Activated naive CD4-positive, alpha-beta T cell treated with anti-CD3 and anti-CD28 coated beads, Interleukin-2, amount 50 U/mL, for 72 hours (primary cell): ENCODE data around the gene ENG. TPM values are rescaled to one million over a fixed set of nuclear protein-coding genes. Genes with fewer than 3 reads are reported as not detected.
A peak's percentile ranks its signal among the peaks of the same experiment; 100 is the strongest.

Source experiments
- ATAC-seq, 2 donors: fragments of 150-1000 bp; cut with Tn5 transposase; 2 replicates each; pipeline ENCODE4 v1.10.0; 2021; ENCODE audit warnings: mild to moderate bottlenecking in 2 of 2, moderate library complexity in 2 of 2
- DNase-seq, 2 donors: peaks; one replicate each; pipeline ENCODE4 v3.0.0; 2021 to 2022; ENCODE audit warnings: low spot score in 2 of 2
- H3K27ac Mint-ChIP-seq, 2 donors: one replicate each; pipeline ENCODE4 v1.8.0; 2022; ENCODE audit warnings: mild to moderate bottlenecking in 2 of 2, mixed read lengths in 2 of 2
- H3K36me3 Mint-ChIP-seq, 2 donors: one replicate each; pipeline ENCODE4 v1.8.0; 2022; ENCODE audit warnings: mixed read lengths in 2 of 2
- H3K9me3 Mint-ChIP-seq, 2 donors: one replicate each; pipeline ENCODE4 v1.8.0; 2022; ENCODE audit warnings: mixed read lengths in 2 of 2
- total RNA-seq, 2 donors: library from RNA; stranded (reverse); gene quantifications; one replicate each; pipeline ENCODE4 v1.2.3, GENCODE V29; 2022

ENG gene
- total RNA-seq, 2 donors from 2014 or later, result 12.9 to 24.1 TPM

DNA sequence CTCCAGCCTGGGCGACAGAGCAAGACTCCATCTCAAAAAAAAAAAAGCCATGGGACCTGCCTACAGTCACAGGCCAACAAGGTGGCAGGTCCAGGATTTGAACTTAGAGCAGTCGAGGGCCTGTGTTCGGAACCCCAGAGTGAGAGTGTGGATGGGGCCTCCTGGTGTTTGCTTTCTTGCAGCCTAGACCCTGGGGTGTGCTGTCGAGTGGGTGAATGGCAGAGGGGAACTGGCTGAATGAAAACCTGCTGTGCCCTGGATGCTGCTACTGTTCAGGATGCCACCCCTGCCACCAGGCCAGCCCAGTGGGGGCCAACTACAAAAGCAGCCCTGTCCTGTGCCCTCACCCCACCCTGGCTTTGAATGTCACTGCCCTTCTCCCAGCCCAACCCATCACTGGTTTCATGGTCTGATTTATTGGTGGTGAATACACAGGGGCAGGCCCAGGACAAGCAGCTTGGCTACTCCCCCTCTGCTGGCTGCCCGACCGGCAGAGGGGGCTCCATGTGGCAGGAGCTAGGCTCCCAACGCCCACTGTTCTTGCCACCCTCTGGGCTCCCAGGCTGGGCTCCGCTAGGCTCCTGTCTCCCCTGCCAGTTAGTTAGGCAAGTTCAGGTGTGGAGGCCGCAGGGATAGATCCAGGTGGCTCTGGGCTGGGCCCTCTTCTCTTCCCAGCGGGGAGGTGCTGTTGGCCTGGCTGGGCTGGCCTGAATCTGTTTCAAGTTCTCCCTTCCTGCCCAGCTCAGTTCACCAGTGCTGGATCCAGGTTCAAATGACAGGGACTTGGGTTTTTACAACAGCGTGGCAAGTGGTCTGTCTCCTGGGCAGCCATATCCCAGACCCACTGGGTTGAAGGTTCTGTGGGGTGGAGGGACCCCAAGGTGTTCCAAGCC is 39.6 kb downstream of the ENG start:
- ATAC-seq (no peak), DNase-seq (no peak)
- H3K36me3 Mint-ChIP-seq, result peaks cover 0 to 4% of the 10 kb centered on the region in 2 donors
- H3K9me3 Mint-ChIP-seq, result no peaks in the 10 kb centered on the region
- H3K27ac Mint-ChIP-seq, result peak overlapping the region; percentile 60 to 84

DNA sequence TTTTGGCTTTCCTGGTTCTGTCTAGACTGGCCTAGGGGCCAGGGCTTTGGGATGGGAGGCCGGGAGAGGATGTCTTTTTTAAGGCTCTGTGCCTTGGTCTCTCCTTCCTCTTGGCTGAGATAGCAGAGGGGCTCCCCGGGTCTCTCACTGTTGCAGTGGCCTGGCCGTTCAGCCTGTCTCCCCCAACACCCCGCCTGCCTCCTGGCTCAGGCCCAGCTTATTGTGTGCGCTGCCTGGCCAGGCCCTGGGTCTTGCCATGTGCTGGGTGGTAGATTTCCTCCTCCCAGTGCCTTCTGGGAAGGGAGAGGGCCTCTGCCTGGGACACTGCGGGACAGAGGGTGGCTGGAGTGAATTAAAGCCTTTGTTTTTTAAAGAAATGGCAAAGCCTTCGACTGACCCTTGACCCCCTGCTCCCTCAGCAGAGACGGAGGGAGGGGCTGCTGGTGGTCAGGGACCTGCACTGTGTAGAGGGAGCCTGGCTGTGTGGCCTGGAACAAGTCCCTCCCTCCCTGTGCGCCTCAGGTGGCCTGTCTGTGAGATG is 40.7 kb downstream of the ENG start:
- peaks cover 0 to 4% of the 10 kb centered on the region in 2 donors for H3K36me3 Mint-ChIP-seq
- no peak overlapping the region for H3K27ac Mint-ChIP-seq
- no peaks in the 10 kb centered on the region for H3K9me3 Mint-ChIP-seq
- DNase-seq (no peak), ATAC-seq (no peak)

DNA sequence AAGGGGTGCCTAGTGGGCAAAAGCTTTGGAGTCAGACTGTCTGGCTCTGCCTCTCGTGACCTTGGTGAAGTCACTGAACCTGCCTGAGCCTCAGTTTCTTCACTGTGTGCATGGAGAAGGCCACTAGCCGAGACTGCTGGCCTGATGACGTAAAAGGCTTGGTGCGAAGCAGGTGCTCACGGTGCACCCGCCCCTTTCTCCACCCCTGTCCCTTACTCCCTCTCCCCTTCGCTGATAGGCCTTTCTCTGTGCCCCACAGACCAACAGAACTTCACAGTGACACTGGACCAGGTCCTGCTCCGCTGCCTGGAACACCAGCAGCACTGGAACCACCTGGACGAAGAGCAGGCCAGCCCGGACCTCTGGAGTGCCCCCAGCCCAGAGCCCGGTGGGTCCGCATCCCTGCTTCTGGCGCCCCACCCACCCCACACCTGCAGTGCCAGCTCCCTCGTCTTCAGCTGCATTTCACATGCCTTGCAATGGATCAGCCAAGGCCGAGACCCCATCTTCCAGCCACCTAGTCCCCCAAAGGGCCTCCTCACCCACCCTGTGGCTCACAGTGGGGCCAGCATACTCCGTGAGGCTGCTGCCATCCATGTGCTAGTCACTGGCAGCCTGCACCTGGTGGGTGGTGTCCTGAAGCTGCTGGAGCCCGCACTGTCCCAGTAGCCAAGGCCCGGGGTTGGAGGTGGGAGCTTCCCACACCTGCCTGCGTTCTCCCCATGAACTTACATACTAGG is 41.4 kb downstream of the ENG start:
- peaks cover 0 to 4% of the 10 kb centered on the region in 2 donors for H3K36me3 Mint-ChIP-seq
- ATAC-seq (no peak), DNase-seq (no peak)
- H3K27ac Mint-ChIP-seq, result no peak overlapping the region
- no peaks in the 10 kb centered on the region for H3K9me3 Mint-ChIP-seq

DNA sequence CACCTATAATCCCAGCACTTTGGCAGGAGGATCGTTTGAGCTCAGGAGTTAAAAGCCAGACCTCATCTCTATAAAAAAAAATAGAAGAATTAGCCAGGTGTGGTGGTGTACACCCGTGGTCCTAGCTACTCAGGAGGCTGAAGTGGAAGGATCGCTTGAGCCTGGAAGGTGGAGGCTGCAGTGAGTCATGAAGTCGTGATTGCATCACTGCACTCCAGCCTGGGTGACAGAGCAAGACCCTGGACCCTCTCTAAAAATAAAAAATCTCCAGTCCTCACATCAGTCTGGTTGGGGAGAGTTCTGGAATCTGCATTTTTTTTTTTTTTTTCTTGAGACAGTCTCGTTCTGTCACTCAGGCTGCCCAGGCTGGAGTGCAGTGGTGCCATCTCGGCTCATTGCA is 42.4 kb downstream of the ENG start:
- DNase-seq (no peak), ATAC-seq (no peak)
- Mint-ChIP-seq H3K36me3 (no peaks in the 10 kb centered on the region), H3K27ac (no peak overlapping the region), H3K9me3 (no peaks in the 10 kb centered on the region)

DNA sequence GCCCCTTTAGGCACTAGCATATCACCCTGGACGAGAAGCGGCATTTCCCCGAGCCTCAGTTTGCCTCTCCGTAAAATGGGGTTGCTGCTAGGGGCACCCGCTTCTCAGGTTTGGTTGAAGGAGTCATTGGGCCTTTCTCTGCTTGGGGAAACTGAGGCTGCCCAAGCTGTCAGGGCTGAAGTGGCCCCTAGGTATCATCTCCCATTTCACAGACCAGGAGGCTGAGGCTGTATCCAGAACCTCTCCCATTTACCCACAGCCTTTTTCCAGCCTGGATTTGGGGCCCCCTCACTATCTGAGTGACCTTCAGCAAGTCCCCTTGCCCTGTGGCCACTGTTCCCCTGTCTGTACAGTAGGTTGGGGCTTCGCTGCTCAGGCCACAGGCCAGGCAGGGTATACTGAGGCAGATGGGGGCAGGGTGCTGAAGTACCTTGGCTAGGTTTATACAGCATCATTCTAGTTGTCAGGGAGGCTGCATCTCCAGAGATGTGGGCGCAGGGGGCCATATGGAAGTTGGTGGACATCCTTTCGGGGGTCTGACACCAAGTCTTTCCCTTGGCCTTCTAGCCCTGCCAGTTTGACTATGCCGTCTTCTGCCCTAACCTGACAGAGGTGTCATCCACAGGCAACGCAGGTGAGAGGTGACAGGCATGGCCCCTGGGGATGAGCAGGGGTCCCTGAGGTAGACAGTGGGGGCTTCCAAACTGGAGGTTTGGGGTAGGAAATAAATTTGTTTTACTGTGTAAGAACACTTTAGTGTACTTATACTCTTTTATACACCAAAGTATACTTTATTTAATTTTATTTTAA is 43.9 kb downstream of the ENG start:
- no peak for ATAC-seq
- Mint-ChIP-seq H3K9me3 (no peaks in the 10 kb centered on the region), H3K36me3 (no peaks in the 10 kb centered on the region), H3K27ac (peak overlapping the region in 1 of 2 donors; percentile 60)
- no peak for DNase-seq

DNA sequence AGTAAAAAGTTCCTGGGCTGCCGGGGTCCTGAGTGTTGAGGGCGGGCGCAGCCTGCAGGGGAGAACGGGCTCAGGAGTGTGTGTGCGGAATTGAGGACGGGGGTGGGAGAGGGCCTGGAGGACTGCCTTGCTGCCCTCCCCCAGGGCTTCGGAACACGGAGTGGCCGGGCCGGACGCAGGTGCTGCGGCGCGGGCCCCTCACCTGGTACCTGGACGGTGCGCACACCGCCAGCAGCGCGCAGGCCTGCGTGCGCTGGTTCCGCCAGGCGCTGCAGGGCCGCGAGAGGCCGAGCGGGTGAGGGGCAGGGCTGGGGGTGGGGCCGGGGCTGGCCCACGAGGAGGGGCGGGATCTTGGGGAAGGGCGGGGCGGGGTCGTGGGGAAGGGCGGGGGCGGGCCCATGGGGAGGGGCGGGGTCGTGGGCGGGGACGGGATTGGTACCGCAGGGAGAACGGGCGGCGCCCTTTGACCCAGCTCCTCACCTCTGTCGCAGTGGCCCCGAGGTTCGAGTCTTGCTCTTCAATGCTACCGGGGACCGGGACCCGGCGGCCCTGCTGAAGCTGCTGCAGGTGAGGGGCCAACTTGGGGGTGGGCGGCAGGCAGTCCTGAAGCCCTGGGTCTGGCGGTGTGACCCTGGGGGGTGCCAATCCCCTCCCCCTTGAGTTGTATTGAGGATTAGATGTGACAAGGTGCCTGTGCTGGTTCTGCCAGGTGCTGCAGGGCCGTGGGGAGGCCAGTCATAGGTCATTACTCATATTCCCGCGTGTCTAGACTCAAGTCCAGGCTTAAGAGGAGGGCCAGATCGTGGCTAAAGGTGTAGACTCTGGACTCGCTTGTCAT is 44.7 kb downstream of the ENG start:
- Mint-ChIP-seq H3K27ac (peak overlapping the region in 1 of 2 donors; percentile 36), H3K9me3 (no peaks in the 10 kb centered on the region), H3K36me3 (no peaks in the 10 kb centered on the region)
- no peak for ATAC-seq
- DNase-seq, result no peak

DNA sequence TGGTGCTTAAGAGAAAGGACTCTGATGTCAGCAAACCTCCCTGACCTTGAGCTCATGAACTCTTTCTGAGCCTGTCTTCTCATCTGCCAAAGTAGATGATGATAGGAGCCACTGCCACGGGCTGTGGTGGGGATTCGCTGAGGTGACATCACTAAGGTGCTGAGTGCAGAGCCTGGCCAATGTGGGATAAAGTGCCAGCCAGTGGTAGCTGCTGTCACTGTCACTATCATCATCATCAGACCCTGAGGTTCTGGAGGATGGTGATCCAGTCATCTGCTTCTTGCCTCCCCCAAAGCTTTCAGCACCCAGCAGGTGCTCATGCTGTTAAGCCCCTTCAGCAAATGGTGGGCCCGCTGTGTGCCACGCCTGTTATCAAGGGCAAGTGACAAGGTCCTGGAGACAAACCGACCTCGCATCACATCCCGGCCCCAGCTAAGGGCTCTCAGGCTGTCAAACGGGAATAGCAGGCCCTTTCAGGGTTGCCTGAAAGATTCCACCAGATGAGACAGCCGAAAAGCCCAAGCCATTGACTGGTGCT is 45.4 kb downstream of the ENG start:
- Mint-ChIP-seq H3K9me3 (no peaks in the 10 kb centered on the region), H3K27ac (peak overlapping the region in 1 of 2 donors; percentile 50), H3K36me3 (no peaks in the 10 kb centered on the region)
- ATAC-seq, result peak in 1 of 2 donors; percentile 31
- no peak for DNase-seq

DNA sequence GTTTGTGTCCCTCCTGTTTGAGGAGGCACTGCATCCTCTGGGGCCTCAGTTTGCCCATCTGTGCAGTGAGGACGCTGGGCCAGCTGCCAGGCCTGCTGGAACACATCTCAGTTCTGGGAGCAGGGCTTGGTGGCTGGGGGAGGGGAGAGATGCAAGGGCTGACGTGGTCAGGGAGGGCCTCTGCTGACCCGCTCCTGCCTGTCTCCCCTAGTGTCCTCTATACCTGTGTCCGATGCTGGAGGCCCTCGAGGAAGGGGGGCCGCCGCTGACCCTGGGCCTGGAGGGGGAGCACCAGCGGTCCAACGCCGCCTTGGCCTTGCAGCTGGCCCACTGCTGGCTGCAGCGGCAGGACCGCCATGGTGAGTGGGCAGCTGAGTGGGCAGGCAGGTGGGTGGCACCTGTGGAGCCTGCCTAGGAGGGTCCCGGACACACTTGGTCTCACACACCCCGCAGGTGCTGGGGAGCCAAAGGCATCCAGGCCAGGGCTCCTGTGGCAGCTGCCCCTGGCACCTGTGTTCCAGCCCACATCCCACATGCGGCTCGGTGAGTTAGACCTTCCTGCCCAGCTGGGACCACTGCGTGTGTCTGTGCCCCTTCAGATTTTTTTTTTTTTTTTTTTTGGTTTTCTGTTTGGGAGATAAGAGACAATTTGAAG is 46.0 kb downstream of the ENG start:
- DNase-seq, result no peak
- H3K36me3 Mint-ChIP-seq, result peaks cover 0 to 1% of the 10 kb centered on the region in 2 donors
- peak overlapping the region in 1 of 2 donors; percentile 50 for H3K27ac Mint-ChIP-seq
- ATAC-seq, result no peak
- H3K9me3 Mint-ChIP-seq, result no peaks in the 10 kb centered on the region

DNA sequence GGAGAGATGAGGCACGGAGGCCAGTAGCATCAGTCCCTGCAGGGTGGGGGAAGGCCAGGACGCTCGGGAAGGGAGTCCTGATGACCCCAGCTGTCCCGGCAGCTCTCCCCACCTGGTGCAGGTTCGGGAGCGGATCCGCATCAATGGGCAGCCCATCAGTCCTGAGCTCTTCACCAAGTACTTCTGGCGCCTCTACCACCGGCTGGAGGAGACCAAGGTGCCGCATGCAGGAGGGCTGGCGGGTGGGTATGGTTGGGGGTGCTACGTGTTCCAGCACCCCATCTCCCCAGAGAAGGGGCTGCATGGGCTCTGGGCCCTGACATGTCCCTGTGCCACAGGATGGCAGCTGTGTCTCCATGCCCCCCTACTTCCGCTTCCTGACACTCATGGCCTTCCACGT is 47.6 kb downstream of the ENG start:
- peaks cover 6 to 7% of the 10 kb centered on the region in 2 donors for H3K36me3 Mint-ChIP-seq
- H3K27ac Mint-ChIP-seq, result peak overlapping the region in 1 of 2 donors; percentile 44
- H3K9me3 Mint-ChIP-seq, result no peaks in the 10 kb centered on the region
- ATAC-seq (no peak), DNase-seq (no peak)

DNA sequence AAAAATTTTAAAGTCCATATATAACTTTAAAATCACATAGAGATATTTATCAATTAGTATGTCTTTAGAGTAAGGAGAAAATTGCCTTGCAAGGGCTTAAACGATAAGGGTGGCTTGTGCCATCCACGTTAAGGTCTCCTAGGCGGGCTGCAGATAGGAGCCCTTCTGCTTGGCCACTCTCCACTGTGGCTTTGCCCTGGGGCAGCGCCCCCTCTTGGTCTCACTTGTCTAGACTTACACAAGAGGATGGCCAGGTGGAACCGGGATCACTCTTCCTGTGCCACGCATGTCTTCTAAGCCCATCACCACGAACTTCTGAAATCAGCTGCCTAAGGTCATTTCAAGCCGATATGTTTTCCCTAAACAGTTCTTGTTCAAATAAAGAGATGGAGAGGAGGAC is 48.8 kb downstream of the ENG start:
- ATAC-seq (no peak), DNase-seq (peak in 1 of 2 donors; percentile 65)
- H3K9me3 Mint-ChIP-seq, result no peaks in the 10 kb centered on the region
- no peak overlapping the region for H3K27ac Mint-ChIP-seq
- peaks cover 6 to 7% of the 10 kb centered on the region in 2 donors for H3K36me3 Mint-ChIP-seq

DNA sequence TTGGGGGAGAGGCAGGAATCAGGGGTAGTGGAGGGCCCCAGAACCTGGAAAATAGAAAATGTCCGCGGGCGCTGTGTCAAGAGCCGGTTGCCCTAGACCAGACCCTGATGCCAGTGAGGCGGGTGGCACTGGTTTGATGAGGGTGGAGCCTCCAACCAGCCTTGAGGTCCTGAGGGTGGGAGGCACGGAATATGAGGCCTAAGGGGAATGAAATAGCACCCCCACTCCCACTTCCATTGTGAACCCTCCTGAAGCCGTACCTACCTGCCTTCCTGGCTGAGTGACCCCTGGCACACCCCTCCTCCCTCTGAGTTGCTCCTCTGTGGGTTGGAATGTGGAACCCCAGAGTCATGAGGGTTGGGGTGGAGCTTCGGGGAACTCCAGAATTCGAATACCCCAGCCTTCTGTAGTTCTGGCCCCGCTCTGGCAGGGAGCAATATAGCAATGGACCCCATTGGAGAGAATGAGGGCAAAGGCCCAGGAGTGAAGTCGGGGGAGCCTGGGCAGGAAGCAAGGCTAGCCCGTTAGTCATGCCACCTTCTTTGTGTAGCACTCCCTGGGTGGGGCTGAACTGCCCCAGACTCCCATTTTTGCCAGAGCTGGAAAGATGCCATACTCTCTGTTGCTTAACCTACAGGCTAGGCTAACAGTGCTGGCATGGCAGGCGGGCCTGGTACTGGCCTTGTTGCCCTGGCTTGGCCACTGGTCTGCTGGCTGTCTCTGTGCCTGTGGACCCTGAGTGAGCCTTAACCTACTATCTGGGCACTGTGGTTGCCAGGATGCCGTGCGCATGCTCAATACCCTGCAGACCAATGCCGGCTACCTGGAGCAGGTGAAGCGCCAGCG is 50.7 kb downstream of the ENG start:
- no peak for DNase-seq
- no peak for ATAC-seq
- peaks cover 6 to 7% of the 10 kb centered on the region in 2 donors for H3K36me3 Mint-ChIP-seq
- peak overlapping the region; percentile 94 to 99 for H3K27ac Mint-ChIP-seq
- no peaks in the 10 kb centered on the region for H3K9me3 Mint-ChIP-seq

DNA sequence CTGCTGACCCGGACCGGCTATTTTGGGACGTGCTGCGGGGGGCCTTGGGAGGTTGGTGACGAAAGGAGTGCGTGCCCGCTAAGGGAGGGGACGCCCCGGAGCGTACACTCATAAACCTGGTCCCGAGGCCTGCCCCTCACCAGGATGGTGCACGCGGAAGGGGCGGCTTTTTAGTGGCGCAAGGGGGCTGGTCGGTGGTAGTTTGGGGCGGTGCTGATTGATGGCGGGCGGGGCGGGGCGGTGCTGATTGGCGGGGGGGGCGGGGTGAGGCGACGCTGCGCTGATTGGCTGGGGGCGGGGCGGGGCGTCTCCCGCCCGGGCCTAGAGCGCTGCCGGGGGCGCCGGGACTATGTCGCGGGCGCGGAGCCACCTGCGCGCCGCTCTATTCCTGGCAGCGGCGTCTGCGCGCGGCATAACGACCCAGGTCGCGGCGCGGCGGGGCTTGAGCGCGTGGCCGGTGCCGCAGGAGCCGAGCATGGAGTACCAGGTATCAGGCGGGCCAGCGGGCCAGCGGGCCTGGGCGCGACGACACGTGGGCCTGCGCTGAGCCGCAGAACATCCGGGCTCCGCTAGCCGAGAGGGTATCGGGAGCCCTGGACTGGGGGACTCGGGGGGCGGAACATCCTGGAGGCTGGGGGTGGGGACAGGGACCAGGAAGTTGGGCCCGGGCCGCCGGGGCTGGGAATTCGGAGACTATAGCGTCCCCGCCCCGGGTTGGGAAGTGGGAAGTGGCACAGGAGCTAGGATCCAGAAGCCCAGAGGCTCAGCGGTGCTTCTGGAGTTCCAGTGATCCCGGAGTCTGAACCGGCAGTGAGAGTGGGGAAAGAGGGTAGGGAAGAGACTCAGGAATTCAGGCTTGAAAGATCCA is 51.6 kb downstream of the ENG start, which contains the start of gene FPGS:
Gene FPGS (plus strand): TSS at position 307 of the 868 bp plus-strand sequence. CDS start 43 bp downstream, at position 350.
- DNase-seq (peak; percentile 78 to 89), ATAC-seq (peak; percentile 89 to 93)
- Mint-ChIP-seq H3K36me3 (peaks cover 6 to 7% of the 10 kb centered on the region in 2 donors), H3K27ac (peak within 1 kb of the TSS; percentile 94 to 99), H3K9me3 (no peaks in the 10 kb centered on the region)

DNA sequence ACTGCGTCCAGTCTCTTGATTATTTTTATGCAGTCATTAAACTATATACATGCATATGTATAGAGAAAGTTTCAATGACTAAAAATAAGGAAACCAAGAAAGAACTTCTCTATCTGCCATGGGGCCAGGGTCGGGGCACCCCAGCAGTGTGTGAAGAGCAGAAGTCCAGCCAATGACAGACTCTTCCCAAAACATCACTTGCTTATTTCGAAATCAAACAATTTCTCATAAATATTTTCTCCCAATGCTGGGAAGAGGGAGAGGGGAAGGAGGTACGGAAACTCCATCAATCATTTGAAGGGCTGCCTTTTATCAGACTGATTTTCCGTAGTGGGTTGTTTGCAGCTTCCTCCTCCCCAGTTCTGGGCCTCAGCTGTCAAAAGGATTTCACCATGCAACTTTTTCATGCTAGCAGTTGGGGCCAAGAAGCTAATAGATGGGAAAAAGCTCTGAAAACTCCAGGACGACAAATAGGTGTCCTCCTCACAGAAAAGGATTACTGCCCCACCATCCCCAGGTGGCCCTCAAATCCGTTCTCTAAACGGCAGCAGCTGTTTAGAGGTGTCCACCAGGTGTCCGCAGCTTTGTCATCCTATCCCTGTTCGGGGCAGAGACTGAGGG is 52.4 kb downstream of the ENG start:
- no peak for DNase-seq
- Mint-ChIP-seq H3K27ac (peak overlapping the region; percentile 84 to 94), H3K36me3 (peaks cover 6 to 7% of the 10 kb centered on the region in 2 donors), H3K9me3 (no peaks in the 10 kb centered on the region)
- no peak for ATAC-seq
